ENCODE data around the gene SLC29A1. TPM values are rescaled to one million over a fixed set of nuclear protein-coding genes. Genes with fewer than 3 reads are reported as not detected.

Gene SLC29A1
- total and polyA plus RNA-seq, 9 of the 15 experiments (the other 6 are each of a cell fraction or from before 2014, with no cell fraction given), result 18.9 to 170 (median 57.7) TPM

DNA sequence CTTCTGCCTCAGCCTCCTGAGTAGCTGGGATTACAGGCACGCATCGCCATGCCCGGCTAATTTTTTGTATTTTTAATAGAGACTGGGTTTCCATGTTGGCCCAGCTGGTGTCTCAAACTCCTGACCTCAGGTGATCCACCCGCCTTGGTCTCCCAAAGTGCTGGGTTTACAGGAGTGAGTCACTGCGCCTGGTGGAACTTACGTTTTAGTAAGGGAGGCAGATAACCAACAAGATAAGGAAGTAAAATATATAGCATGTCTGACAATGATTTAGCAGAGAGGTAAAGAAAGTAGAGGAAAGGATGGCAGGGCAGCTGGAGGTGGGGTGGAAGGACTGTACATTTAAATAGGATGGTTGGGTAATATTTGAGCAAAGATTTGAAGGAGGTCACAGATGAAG lies 19.4 kb upstream of the SLC29A1 start (continued):
- no peak for TF ChIP-seq RERE (CRISPR knock-in tag; IDR thresholded peaks at IDR 0.05; ENCODE audit: borderline replicate concordance)
- no peak for TF ChIP-seq EZH2 (IDR thresholded peaks at IDR 0.05; ENCODE audit: borderline replicate concordance, low read depth, low read length)
- TF ChIP-seq SMAD4 (CRISPR knock-in tag; conservative IDR thresholded peaks at IDR 0.05), result no peak
- no peak for TF ChIP-seq PYGO2 (tag; IDR thresholded peaks at IDR 0.05)
- no peak for TF ChIP-seq KLF1 (tag; IDR thresholded peaks at IDR 0.05)
- TF ChIP-seq PCBP2 (IDR thresholded peaks at IDR 0.05; ENCODE audit: low read depth, low read length, poor library complexity, severe bottlenecking), result no peak
- no peak for TF ChIP-seq L3MBTL2 (IDR thresholded peaks at IDR 0.05)
- 0 out of 2 replicates have a peak, but pooled peaks have one; percentile 31 for TF ChIP-seq BHLHE40 (IDR thresholded peaks at IDR 0.05; ENCODE audit: low read length)
- TF ChIP-seq, protein P1, sequence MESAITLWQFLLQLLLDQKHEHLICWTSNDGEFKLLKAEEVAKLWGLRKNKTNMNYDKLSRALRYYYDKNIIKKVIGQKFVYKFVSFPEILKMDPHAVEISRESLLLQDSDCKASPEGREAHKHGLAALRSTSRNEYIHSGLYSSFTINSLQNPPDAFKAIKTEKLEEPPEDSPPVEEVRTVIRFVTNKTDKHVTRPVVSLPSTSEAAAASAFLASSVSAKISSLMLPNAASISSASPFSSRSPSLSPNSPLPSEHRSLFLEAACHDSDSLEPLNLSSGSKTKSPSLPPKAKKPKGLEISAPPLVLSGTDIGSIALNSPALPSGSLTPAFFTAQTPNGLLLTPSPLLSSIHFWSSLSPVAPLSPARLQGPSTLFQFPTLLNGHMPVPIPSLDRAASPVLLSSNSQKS (CRISPR knock-in tag; IDR thresholded peaks at IDR 0.05), result no peak
- peak; percentile 41; the same call in 1 of the 2 replicates for TF ChIP-seq C11orf30 (IDR thresholded peaks at IDR 0.05; ENCODE audit: low read depth)
- TF ChIP-seq FIP1L1 (IDR thresholded peaks at IDR 0.05; ENCODE audit: low read depth, low read length, poor library complexity, severe bottlenecking), result no peak
- no peak for TF ChIP-seq ZNF253 (CRISPR knock-in tag; conservative IDR thresholded peaks at IDR 0.05)
- TF ChIP-seq HNRNPH1 (optimal IDR thresholded peaks at IDR 0.05; ENCODE audit: low read depth, low read length), result no peak
- TF ChIP-seq ZNF217 (CRISPR knock-in tag; IDR thresholded peaks at IDR 0.05), result 0 out of 2 replicates have a peak, but pooled peaks have one; percentile 35
- peak; percentile 41 for TF ChIP-seq CXXC5 (CRISPR knock-in tag; IDR thresholded peaks at IDR 0.05)
- TF ChIP-seq CHD2 (IDR thresholded peaks at IDR 0.05; ENCODE audit: low read depth, low read length), result no peak
- peak; percentile 13 for TF ChIP-seq NEUROD1 (IDR thresholded peaks at IDR 0.05; ENCODE audit: borderline replicate concordance, low read depth, low read length, partially characterized antibody)
- TF ChIP-seq CBX2 (IDR thresholded peaks at IDR 0.05; ENCODE audit: insufficient read depth, low read length, poor library complexity, severe bottlenecking), result no peak
- no peak for TF ChIP-seq ARID2 (IDR thresholded peaks at IDR 0.05)
- no peak for TF ChIP-seq COPS2 (conservative IDR thresholded peaks at IDR 0.05)
- no peak for TF ChIP-seq SIX5 (IDR thresholded peaks at IDR 0.05; ENCODE audit: borderline replicate concordance in 1 of 2, insufficient read depth in 1 of 2, low read depth in 1 of 2, low read length in 2 of 2)
- no peak for TF ChIP-seq ZNF507 (tag; conservative IDR thresholded peaks at IDR 0.05)
- peak in 1 of 2 experiments; percentile 68; a peak in 2 of 4 replicates for TF ChIP-seq HDAC1 (IDR thresholded peaks at IDR 0.05)
- no peak for TF ChIP-seq ZKSCAN3 (CRISPR knock-in tag; IDR thresholded peaks at IDR 0.05)
- no peak for TF ChIP-seq ZNF695 (CRISPR knock-in tag; IDR thresholded peaks at IDR 0.05)
